AG04449 (cell line): ENCODE results near the gene CABYR.

Experiments used
- CTCF ChIA-PET: fragments of 350-600 bp; formaldehyde crosslinking; extraction: SDS; loops from one replicate; lab custom pipeline; 2021; ENCODE audit warnings: antibody characterized with exemption; lab: Yijun Ruan, JAX
- POLR2A ChIA-PET: fragments of 400-600, 350-600 bp; formaldehyde crosslinking; extraction: SDS; loops from one replicate; lab custom pipeline; 2020; ENCODE audit warnings: antibody characterized with exemption, inconsistent platforms; lab: Yijun Ruan, JAX
- DNase-seq: peaks from one replicate; pipeline ENCODE4 v3.0.0-alpha.2; 2010; ENCODE audit warnings: low read depth, low spot score
- H3K4me3 ChIP-seq: 2 replicates; pipeline ENCODE4 v1.5.1; 2011; ENCODE audit warnings: low read depth, mild to moderate bottlenecking, control low read depth, low read length
- TF ChIP-seq, protein P1 (sequence below): IDR thresholded peaks from one replicate; pipeline ENCODE4 v1.5.1; 2011; ENCODE audit warnings: mild to moderate bottlenecking, moderate library complexity, low read length, control low read depth, inconsistent platforms; ENCODE audit not compliant: insufficient read depth; ENCODE audit errors: missing control alignments

CABYR gene

GRCh38 chr18:24161304-24161703 lies 22.4 kb downstream of the CABYR start:
- H3K4me3 ChIP-seq: no peak overlapping the region
- no peak for DNase-seq
- TF ChIP-seq, protein P1, sequence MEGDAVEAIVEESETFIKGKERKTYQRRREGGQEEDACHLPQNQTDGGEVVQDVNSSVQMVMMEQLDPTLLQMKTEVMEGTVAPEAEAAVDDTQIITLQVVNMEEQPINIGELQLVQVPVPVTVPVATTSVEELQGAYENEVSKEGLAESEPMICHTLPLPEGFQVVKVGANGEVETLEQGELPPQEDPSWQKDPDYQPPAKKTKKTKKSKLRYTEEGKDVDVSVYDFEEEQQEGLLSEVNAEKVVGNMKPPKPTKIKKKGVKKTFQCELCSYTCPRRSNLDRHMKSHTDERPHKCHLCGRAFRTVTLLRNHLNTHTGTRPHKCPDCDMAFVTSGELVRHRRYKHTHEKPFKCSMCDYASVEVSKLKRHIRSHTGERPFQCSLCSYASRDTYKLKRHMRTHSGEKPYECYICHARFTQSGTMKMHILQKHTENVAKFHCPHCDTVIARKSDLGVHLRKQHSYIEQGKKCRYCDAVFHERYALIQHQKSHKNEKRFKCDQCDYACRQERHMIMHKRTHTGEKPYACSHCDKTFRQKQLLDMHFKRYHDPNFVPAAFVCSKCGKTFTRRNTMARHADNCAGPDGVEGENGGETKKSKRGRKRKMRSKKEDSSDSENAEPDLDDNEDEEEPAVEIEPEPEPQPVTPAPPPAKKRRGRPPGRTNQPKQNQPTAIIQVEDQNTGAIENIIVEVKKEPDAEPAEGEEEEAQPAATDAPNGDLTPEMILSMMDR: no peak
- POLR2A ChIA-PET: no interaction called here
- CTCF ChIA-PET: interaction anchor here (1.4 kb wide), 1 partner anchor 15 kb away, joined by 6 read pairs; no protein-coding TSS in a partner anchor

GRCh38 chr18:24168496-24168895 lies 29.6 kb downstream of the CABYR start:
- DNase-seq: no peak
- H3K4me3 ChIP-seq: no peak overlapping the region
- TF ChIP-seq, protein P1: no peak
- POLR2A ChIA-PET: no interaction called here
- CTCF ChIA-PET: interaction anchor here (1.4 to 4.0 kb wide), 3 partner anchors 8 to 18 kb away, joined by 3 to 21 read pairs (median 3); no protein-coding TSS in a partner anchor

DNA sequence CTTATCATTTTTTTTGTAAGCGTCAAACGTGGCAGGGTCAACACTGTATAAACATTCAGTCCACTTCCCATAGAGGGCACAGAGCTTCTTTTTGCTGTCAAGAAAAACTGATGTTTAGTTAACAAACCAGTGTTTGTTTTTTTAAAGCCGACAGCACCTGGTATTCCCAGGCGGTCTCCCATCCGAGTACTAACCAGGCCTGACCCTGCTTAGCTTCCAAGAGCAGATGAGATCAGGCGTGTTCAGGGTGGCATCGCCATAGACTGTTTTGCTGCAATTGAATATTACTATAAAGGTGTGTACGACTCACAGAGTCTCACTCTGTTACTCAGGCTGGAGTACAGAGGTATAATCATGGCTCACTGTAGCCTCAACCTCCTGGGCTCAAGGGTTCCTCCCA lies 31.5 kb downstream of the CABYR start:
- CTCF ChIA-PET: no interaction called here

GRCh38 chr18:24173997-24174396 lies 35.1 kb downstream of the CABYR start:
- POLR2A ChIA-PET: no interaction called here
- H3K4me3 ChIP-seq: no peak overlapping the region
- no peak for DNase-seq
- CTCF ChIA-PET: interaction anchor here (0.6 to 0.8 kb wide), 2 partner anchors 9 to 62 kb away, joined by 3 read pairs; no protein-coding TSS in a partner anchor
- TF ChIP-seq, protein P1: no peak

More for the DNA sequence above, 31.5 kb downstream of the CABYR start:
- H3K4me3 ChIP-seq: no peak overlapping the region
- POLR2A ChIA-PET: no interaction called here
- TF ChIP-seq, protein P1: no peak
- DNase-seq: no peak

DNA sequence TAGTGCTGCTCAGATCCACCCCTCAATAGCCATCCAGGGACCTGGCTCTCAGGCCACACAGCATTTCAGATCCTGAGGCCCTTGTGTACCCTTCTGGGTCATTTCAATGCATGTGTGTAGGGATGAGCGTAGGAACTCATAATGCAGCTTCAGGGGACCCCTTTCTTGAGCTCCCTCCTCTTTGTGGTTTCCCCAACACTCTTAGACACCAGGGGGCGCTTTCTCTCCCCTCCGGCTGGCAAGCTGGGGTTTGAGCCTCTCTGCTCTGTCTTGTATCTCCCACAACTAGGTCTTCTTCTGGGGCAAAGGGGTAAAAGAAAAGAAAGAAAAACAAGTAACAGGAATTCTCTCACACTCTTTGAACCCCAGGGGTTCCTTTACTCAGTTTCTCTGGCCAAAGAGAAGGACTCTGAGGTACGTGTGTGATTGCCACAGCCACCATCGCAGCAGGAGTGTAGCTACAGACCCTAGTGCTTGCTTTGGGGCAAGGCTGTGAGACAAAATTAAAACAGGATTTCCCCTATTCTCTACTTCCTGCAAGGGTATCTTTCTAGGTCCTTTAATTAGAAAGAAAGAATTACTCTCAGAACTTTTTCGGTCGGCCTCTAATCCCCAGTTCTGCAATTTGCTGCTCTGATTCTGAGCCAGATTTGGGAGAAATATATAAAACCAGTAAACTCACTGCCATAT lies 38.0 kb downstream of the CABYR start:
- H3K4me3 ChIP-seq: no peak overlapping the region
- no peak for DNase-seq
- POLR2A ChIA-PET: interaction anchor here (0.5 to 1.2 kb wide), 2 partner anchors 38 to 625 kb away, joined by 3 to 4 read pairs; partner anchors contain the start of gene CABYR
- TF ChIP-seq, protein P1: peak; percentile 80
- CTCF ChIA-PET: interaction anchor here (0.6 to 5.1 kb wide), 36 partner anchors 8 to 320 kb away, joined by 3 to 79 read pairs (median 4); no protein-coding TSS in a partner anchor

- CTCF ChIA-PET: interaction anchor here (0.8 to 5.1 kb wide), 12 partner anchors 7 to 312 kb away, joined by 3 to 79 read pairs (median 16); no protein-coding TSS in a partner anchor
- POLR2A ChIA-PET: interaction anchor here (0.5 to 1.2 kb wide), 2 partner anchors 39 to 626 kb away, joined by 3 to 4 read pairs; partner anchors contain the start of gene CABYR
- DNase-seq: no peak
- no peak overlapping the region for H3K4me3 ChIP-seq
- TF ChIP-seq, protein P1: no peak
Measured at GRCh38 chr18:24177499-24178133, 38.8 kb downstream of the CABYR start.
